Bronchial epithelial cell (primary cell): ENCODE results near the gene SEPHS1. TPM values are rescaled to one million over a fixed set of nuclear protein-coding genes. Genes with fewer than 3 reads are reported as not detected.
A peak's percentile ranks its signal among the peaks of the same experiment; 100 is the strongest.

Experiments used
- DNase-seq: peaks from one replicate; pipeline ENCODE4 v3.0.0-alpha.2; 2010; ENCODE audit warnings: low read depth
- FAIRE-seq: peaks from 2 replicates; lab custom pipeline; 2011; peaks lifted over from hg19 to GRCh38; lab: Jason Lieb, UNC
- H3K27me3 ChIP-seq: 2 replicates; pipeline ENCODE4 v1.5.1; 2011; ENCODE audit warnings: low read length; ENCODE audit not compliant: control insufficient read depth, insufficient read depth
- H3K36me3 ChIP-seq: 2 replicates; pipeline ENCODE4 v1.5.1; 2011; ENCODE audit warnings: low read length; ENCODE audit not compliant: control insufficient read depth, insufficient read depth
- H3K4me3 ChIP-seq: 2 replicates; pipeline ENCODE4 v1.5.1; 2011; ENCODE audit warnings: mild to moderate bottlenecking, low read depth, low read length, control low read depth
- total RNA-seq: library from RNA; depleted of rRNA; stranded (reverse); fragments of >200 nt; gene quantifications from 2 replicates; pipeline ENCODE4 v1.2.1, GENCODE V29; 2014
- TF ChIP-seq, protein P1 (sequence below): IDR thresholded peaks from 2 replicates; pipeline ENCODE4 v1.5.1; 2011; ENCODE audit warnings: mild to moderate bottlenecking, moderate library complexity, low read length, control low read depth, inconsistent platforms; ENCODE audit not compliant: insufficient read depth, severe bottlenecking

SEPHS1 gene
- total RNA-seq, 1 donor from 2014 or later: 22.9 TPM

GRCh38 chr10:13372524-13372923, 24.4 kb upstream of the SEPHS1 start:
- TF ChIP-seq, protein P1, sequence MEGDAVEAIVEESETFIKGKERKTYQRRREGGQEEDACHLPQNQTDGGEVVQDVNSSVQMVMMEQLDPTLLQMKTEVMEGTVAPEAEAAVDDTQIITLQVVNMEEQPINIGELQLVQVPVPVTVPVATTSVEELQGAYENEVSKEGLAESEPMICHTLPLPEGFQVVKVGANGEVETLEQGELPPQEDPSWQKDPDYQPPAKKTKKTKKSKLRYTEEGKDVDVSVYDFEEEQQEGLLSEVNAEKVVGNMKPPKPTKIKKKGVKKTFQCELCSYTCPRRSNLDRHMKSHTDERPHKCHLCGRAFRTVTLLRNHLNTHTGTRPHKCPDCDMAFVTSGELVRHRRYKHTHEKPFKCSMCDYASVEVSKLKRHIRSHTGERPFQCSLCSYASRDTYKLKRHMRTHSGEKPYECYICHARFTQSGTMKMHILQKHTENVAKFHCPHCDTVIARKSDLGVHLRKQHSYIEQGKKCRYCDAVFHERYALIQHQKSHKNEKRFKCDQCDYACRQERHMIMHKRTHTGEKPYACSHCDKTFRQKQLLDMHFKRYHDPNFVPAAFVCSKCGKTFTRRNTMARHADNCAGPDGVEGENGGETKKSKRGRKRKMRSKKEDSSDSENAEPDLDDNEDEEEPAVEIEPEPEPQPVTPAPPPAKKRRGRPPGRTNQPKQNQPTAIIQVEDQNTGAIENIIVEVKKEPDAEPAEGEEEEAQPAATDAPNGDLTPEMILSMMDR: no peak
- DNase-seq: no peak
- Histone ChIP-seq H3K27me3 (no peaks in the 10 kb centered on the region), H3K4me3 (no peak overlapping the region), H3K36me3 (no peaks in the 10 kb centered on the region)
- no peak for FAIRE-seq

DNA sequence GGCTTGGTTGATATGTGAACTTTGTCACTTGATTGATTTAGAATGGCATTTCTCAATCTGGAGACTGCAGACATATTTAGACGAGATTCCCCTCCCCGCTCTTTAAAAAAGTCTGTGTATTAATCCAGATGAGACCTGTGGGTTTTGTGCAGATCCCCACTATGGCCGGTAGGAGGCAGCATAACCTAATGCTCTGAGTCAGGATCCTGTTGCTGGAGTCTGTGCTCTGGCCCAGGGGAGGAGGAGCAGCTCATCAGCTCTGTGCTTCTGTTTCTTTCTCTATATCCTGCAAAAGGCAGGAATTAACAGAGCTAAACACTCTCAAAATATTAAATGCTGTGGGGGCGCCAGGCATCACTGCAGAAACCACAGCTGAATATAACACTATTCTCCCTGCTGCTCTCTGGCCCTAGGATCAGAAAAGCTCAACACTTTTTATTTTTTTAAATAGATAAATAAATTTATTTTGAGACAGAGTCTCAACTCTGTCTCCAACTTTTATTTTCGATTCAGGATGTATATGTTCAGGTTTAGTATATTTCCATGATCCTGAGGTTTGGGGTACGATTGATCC, 23.9 kb upstream of the SEPHS1 start:
- peak; percentile 69 for DNase-seq
- Histone ChIP-seq H3K4me3 (no peak overlapping the region), H3K36me3 (no peaks in the 10 kb centered on the region), H3K27me3 (no peaks in the 10 kb centered on the region)
- FAIRE-seq: no peak
- TF ChIP-seq, protein P1: peak; percentile 94

DNA sequence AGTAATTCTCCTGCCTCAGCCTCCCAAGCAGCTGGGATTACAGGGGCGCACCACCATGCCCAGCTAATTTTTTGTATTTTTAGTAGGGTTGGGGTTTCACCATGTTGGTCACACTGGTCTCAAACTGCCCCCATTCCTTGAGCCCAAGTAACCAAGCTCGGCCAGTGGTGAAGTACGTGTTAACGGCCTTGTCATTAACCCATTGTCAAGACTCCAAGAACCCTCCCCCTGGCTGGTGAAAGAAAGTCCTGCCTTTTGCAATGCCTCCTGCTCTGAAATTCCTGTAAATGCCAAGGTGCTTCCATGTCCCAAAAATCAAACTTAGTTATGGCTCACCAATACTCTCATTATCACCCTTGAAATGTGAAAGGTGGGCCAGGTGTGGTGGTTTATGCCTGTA, 18.8 kb upstream of the SEPHS1 start:
- Histone ChIP-seq H3K4me3 (no peak overlapping the region), H3K27me3 (no peaks in the 10 kb centered on the region), H3K36me3 (no peaks in the 10 kb centered on the region)
- DNase-seq (no peak), FAIRE-seq (no peak)
- TF ChIP-seq, protein P1: no peak

GRCh38 chr10:13365831-13366230, 17.7 kb upstream of the SEPHS1 start:
- Histone ChIP-seq H3K4me3 (no peak overlapping the region), H3K27me3 (no peaks in the 10 kb centered on the region), H3K36me3 (no peaks in the 10 kb centered on the region)
- DNase-seq (no peak), FAIRE-seq (no peak)
- TF ChIP-seq, protein P1: no peak

- DNase-seq (no peak), FAIRE-seq (no peak)
- Histone ChIP-seq H3K4me3 (no peak overlapping the region), H3K27me3 (no peaks in the 10 kb centered on the region), H3K36me3 (no peaks in the 10 kb centered on the region)
- TF ChIP-seq, protein P1: no peak
These were observed 17.1 kb upstream of the SEPHS1 start for GRCh38 chr10:13365243-13365642.

- FAIRE-seq (no peak), DNase-seq (no peak)
- Histone ChIP-seq H3K36me3 (no peaks in the 10 kb centered on the region), H3K4me3 (no peak overlapping the region), H3K27me3 (no peaks in the 10 kb centered on the region)
- TF ChIP-seq, protein P1: no peak
These were observed 12.5 kb upstream of the SEPHS1 start for GRCh38 chr10:13360587-13360986.
